ENCODE measurements around the gene ASPA. TPM values are rescaled to one million over a fixed set of nuclear protein-coding genes. Genes with fewer than 3 reads are reported as not detected.

The ASPA gene
- total RNA-seq, 4 donors from 2014 or later = 1.7 to 2.9 (median 2.5) TPM

DNA sequence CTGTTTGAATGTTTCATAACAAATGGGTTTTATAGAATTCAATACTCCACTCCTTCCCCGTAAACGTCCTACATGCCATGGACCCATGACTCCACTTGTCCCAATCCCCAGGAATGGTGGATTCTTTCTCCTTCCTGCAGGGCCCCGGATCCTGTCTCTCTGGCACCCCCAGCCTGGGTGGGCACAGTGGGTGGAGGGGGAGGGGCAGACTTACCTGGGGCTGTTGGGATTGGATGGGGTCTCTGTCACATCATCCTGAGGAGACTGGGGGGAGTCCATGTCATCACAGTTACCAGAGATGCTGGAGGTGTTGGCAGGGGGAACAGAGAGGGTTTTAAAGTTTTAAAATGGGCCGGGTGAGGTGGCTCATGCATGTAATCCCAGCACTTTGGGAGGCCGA, 68.6 kb downstream of the ASPA start:
- DNase-seq (ENCODE audit: extremely low spot score) = no peak
- TF ChIP-seq EP300 (IDR thresholded peaks at IDR 0.05) = no peak
- TF ChIP-seq POLR2AphosphoS5 (IDR thresholded peaks at IDR 0.05) = no peak

DNA sequence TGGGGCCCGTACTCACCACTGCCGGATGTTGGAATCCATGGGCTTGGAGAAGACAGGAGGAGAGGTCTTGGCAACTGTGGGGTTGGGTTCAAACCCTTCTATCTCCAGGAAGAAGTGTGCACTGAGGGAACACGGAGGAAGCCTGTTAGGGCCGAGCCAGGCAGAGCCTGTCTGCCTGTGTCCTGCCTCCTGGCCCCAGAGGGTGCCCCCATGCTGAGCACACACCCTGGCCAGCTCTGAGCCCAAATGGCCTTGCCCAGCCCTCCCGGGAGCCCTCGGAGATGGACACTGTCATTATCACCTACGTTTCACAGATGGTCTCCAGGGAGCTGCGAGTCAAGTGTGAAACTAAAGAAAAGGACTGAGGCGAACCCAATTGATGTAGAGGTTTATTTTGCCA, 69.4 kb downstream of the ASPA start:
- TF ChIP-seq POLR2A (IDR thresholded peaks at IDR 0.05; ENCODE audit: low read depth) = no peak
- no peak for TF ChIP-seq POLR2AphosphoS5 (IDR thresholded peaks at IDR 0.05)
- TF ChIP-seq, protein P1, sequence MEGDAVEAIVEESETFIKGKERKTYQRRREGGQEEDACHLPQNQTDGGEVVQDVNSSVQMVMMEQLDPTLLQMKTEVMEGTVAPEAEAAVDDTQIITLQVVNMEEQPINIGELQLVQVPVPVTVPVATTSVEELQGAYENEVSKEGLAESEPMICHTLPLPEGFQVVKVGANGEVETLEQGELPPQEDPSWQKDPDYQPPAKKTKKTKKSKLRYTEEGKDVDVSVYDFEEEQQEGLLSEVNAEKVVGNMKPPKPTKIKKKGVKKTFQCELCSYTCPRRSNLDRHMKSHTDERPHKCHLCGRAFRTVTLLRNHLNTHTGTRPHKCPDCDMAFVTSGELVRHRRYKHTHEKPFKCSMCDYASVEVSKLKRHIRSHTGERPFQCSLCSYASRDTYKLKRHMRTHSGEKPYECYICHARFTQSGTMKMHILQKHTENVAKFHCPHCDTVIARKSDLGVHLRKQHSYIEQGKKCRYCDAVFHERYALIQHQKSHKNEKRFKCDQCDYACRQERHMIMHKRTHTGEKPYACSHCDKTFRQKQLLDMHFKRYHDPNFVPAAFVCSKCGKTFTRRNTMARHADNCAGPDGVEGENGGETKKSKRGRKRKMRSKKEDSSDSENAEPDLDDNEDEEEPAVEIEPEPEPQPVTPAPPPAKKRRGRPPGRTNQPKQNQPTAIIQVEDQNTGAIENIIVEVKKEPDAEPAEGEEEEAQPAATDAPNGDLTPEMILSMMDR (IDR thresholded peaks at IDR 0.05) = no peak
- no peak for TF ChIP-seq EP300 (IDR thresholded peaks at IDR 0.05)
- DNase-seq (ENCODE audit: extremely low spot score) = no peak
- intact Hi-C loops (cut with DNase I) = no loop called here
- peaks cover 0 to 22% (median 0%) of the 10 kb centered on the region in 4 donors for H3K27me3 ChIP-seq
- H3K36me3 ChIP-seq = no peaks in the 10 kb centered on the region
- no peaks in the 10 kb centered on the region for H3K9me3 ChIP-seq
- no peaks in the 10 kb centered on the region for H3K4me1 ChIP-seq
- WGBS = 55% methylated on average over 9 of the region's 9 CpGs
- no peak overlapping the region for H3K27ac ChIP-seq (replicated peaks in 1 of 4)
- H3K4me3 ChIP-seq = no peak overlapping the region

More for the DNA sequence above, 68.6 kb downstream of the ASPA start:
- Histone ChIP-seq H3K4me3 (no peak overlapping the region), H3K27me3 (peaks cover 0 to 22% (median 0%) of the 10 kb centered on the region in 4 donors), H3K4me1 (no peaks in the 10 kb centered on the region), H3K36me3 (no peaks in the 10 kb centered on the region), H3K27ac (replicated peaks in 1 of 4) (no peak overlapping the region), H3K9me3 (no peaks in the 10 kb centered on the region)
- 87% methylated on average over 5 of the region's 5 CpGs for WGBS
- intact Hi-C loops (cut with DNase I) = no loop called here

DNA sequence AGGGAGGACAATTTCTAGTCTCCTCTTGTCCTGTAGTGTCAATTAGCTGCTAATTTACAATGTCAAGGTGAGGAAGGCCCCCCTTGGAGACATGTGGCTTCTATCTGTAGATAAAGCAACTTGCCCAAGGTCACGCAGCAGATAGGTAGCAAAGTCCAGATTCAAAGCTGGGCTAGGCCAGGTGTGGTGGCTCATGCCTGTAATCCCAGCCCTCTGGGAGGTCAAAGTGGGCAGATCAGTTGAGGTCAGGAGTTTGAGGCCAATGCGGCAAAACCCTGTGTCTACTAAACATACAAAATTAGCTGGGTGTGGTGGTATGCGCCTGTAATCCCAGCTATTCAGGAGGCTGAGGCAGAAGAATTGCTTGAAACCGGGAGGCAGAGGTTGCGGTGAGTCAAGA, 70.7 kb downstream of the ASPA start:
- no peaks in the 10 kb centered on the region for H3K9me3 ChIP-seq
- H3K27ac ChIP-seq (replicated peaks in 1 of 4) = no peak overlapping the region
- H3K27me3 ChIP-seq = peaks cover 0 to 22% (median 0%) of the 10 kb centered on the region in 4 donors
- WGBS = 75% methylated on average over 2 of the region's 5 CpGs
- TF ChIP-seq POLR2AphosphoS5 (IDR thresholded peaks at IDR 0.05) (no peak), EP300 (IDR thresholded peaks at IDR 0.05) (no peak), POLR2A (IDR thresholded peaks at IDR 0.05; ENCODE audit: low read depth) (no peak)
- TF ChIP-seq, protein P1 (IDR thresholded peaks at IDR 0.05) = no peak
- H3K36me3 ChIP-seq = no peaks in the 10 kb centered on the region
- H3K4me3 ChIP-seq = no peak overlapping the region
- intact Hi-C loops (cut with DNase I) = no loop called here
- DNase-seq (ENCODE audit: extremely low spot score) = no peak
- H3K4me1 ChIP-seq = no peaks in the 10 kb centered on the region

DNA sequence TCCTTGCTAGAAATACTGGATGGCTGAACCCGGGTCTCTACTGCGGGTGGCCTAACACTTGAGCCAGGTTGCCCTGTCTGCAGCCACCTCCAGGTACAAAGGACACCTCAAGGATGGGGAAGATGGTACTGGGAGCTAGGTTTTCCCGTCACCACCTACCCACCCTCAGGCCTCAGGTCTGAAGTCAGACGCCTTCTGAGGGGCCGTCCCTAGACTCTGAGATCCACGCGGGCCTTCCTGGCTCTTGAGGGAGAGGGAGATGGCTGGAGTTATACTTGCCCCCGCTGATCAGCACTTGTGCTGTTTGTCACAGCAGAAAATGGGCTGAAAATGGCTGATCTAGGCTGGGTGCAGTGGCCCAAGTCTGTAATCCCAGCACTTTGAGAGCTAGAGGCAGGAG, 71.2 kb downstream of the ASPA start:
- WGBS = 96% methylated on average over 8 of the region's 8 CpGs
- Histone ChIP-seq H3K4me1 (no peaks in the 10 kb centered on the region), H3K27me3 (peaks cover 0 to 21% (median 0%) of the 10 kb centered on the region in 4 donors), H3K9me3 (no peaks in the 10 kb centered on the region), H3K27ac (replicated peaks in 1 of 4) (no peak overlapping the region), H3K36me3 (no peaks in the 10 kb centered on the region), H3K4me3 (no peak overlapping the region)
- TF ChIP-seq, protein P1 (IDR thresholded peaks at IDR 0.05) = no peak
- TF ChIP-seq POLR2A (IDR thresholded peaks at IDR 0.05; ENCODE audit: low read depth) = no peak
- no peak for TF ChIP-seq EP300 (IDR thresholded peaks at IDR 0.05)
- TF ChIP-seq POLR2AphosphoS5 (IDR thresholded peaks at IDR 0.05) = no peak
- no peak for DNase-seq (ENCODE audit: extremely low spot score)
- intact Hi-C loops (cut with DNase I) = no loop called here

DNA sequence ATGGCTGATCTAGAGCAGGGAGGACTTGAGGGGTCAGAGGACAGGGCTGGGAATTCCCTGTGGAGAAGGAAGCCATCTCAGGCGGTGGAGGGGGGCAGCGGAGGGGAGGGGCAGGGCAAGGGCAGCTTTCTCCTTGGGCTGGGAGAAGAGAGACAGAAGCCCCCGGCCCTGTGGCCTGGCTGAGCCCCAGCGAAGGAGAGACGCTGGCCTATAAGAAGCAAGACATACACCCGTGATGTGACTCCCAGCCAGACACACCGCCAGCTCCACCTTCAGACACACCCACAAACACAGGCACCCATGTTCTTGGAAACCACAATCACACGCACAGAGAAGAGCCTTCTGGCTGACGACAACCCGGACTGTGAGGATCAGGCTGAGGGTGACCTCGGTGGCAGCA, 71.8 kb downstream of the ASPA start:
- intact Hi-C loops (cut with DNase I) = no loop called here
- Histone ChIP-seq H3K27ac (replicated peaks in 1 of 4) (no peak overlapping the region), H3K4me3 (no peak overlapping the region), H3K36me3 (no peaks in the 10 kb centered on the region), H3K9me3 (no peaks in the 10 kb centered on the region), H3K27me3 (peaks cover 0 to 15% (median 0%) of the 10 kb centered on the region in 4 donors), H3K4me1 (no peaks in the 10 kb centered on the region)
- TF ChIP-seq POLR2A (IDR thresholded peaks at IDR 0.05; ENCODE audit: low read depth) = no peak
- TF ChIP-seq, protein P1 (IDR thresholded peaks at IDR 0.05) = no peak
- no peak for TF ChIP-seq EP300 (IDR thresholded peaks at IDR 0.05)
- TF ChIP-seq POLR2AphosphoS5 (IDR thresholded peaks at IDR 0.05) = no peak
- 73% methylated on average over 8 of the region's 11 CpGs for WGBS
- no peak for DNase-seq (ENCODE audit: extremely low spot score)
